ENCODE data around the gene BTG4. TPM values are rescaled to one million over a fixed set of nuclear protein-coding genes. Genes with fewer than 3 reads are reported as not detected.

The BTG4 gene
- total and polyA plus RNA-seq, 2 experiments from 2014 or later = not detected

GRCh38 chr11:111460340-111460739 lies 51.8 kb downstream of the BTG4 start:
- no peaks in the 10 kb centered on the region for H3K79me2 ChIP-seq
- H3K9me2 ChIP-seq (replicated peaks; ENCODE audit: insufficient read depth) = no peaks in the 10 kb centered on the region
- H3K27ac ChIP-seq = no peak overlapping the region
- H3K36me3 ChIP-seq (replicated peaks; ENCODE audit: insufficient read depth, low read depth) = no peaks in the 10 kb centered on the region
- no peak for DNase-seq (ENCODE audit: low spot score)
- no peak overlapping the region for H3K4me3 ChIP-seq
- no peaks in the 10 kb centered on the region for H3K9me3 ChIP-seq (ENCODE audit: low read depth)
- WGBS (ENCODE audit: low lambda C conversion rate, missing lambda C conversion rate) = 89% methylated on average over 4 of the region's 4 CpGs
- H4K20me1 ChIP-seq (ENCODE audit: insufficient read depth, poor library complexity, severe bottlenecking) = no peaks in the 10 kb centered on the region
- no peaks in the 10 kb centered on the region for H3K4me1 ChIP-seq (ENCODE audit: insufficient read depth)
- H2AFZ ChIP-seq = no peak overlapping the region
- no peak overlapping the region for H3K4me2 ChIP-seq
- H3K27me3 ChIP-seq = peaks cover 5% of the 10 kb centered on the region
- no peak for TF ChIP-seq EZH2phosphoT487 (IDR thresholded peaks at IDR 0.05; ENCODE audit: low read depth, severe bottlenecking, unreplicated experiment)
- TF ChIP-seq CTCF (IDR thresholded peaks at IDR 0.05; ENCODE audit: poor library complexity) = no peak
- no peak for TF ChIP-seq EZH2 (IDR thresholded peaks at IDR 0.05; ENCODE audit: borderline replicate concordance)

- 82% methylated on average over 9 of the region's 9 CpGs for WGBS (ENCODE audit: low lambda C conversion rate, missing lambda C conversion rate)
- no peak overlapping the region for H3K27ac ChIP-seq
- DNase-seq (ENCODE audit: low spot score) = no peak
- no peaks in the 10 kb centered on the region for H3K36me3 ChIP-seq (replicated peaks; ENCODE audit: insufficient read depth, low read depth)
- H2AFZ ChIP-seq = no peak overlapping the region
- H3K27me3 ChIP-seq = peaks cover 5% of the 10 kb centered on the region
- no peaks in the 10 kb centered on the region for H3K4me1 ChIP-seq (ENCODE audit: insufficient read depth)
- no peaks in the 10 kb centered on the region for H3K9me2 ChIP-seq (replicated peaks; ENCODE audit: insufficient read depth)
- no peaks in the 10 kb centered on the region for H3K79me2 ChIP-seq
- no peaks in the 10 kb centered on the region for H3K9me3 ChIP-seq (ENCODE audit: low read depth)
- no peaks in the 10 kb centered on the region for H4K20me1 ChIP-seq (ENCODE audit: insufficient read depth, poor library complexity, severe bottlenecking)
- no peak overlapping the region for H3K4me3 ChIP-seq
- H3K4me2 ChIP-seq = no peak overlapping the region
- no peak for TF ChIP-seq CTCF (IDR thresholded peaks at IDR 0.05; ENCODE audit: poor library complexity)
- TF ChIP-seq EZH2 (IDR thresholded peaks at IDR 0.05; ENCODE audit: borderline replicate concordance) = no peak
- TF ChIP-seq EZH2phosphoT487 (IDR thresholded peaks at IDR 0.05; ENCODE audit: low read depth, severe bottlenecking, unreplicated experiment) = no peak
Measured at GRCh38 chr11:111459506-111460270, 52.5 kb downstream of the BTG4 start.

- H3K9me3 ChIP-seq (ENCODE audit: low read depth) = no peaks in the 10 kb centered on the region
- H3K27ac ChIP-seq = no peak overlapping the region
- 90% methylated on average over 9 of the region's 9 CpGs for WGBS (ENCODE audit: low lambda C conversion rate, missing lambda C conversion rate)
- no peaks in the 10 kb centered on the region for H4K20me1 ChIP-seq (ENCODE audit: insufficient read depth, poor library complexity, severe bottlenecking)
- no peak for DNase-seq (ENCODE audit: low spot score)
- TF ChIP-seq EZH2 (IDR thresholded peaks at IDR 0.05; ENCODE audit: borderline replicate concordance) (no peak), CTCF (IDR thresholded peaks at IDR 0.05; ENCODE audit: poor library complexity) (no peak), EZH2phosphoT487 (IDR thresholded peaks at IDR 0.05; ENCODE audit: low read depth, severe bottlenecking, unreplicated experiment) (no peak)
- no peak overlapping the region for H3K4me3 ChIP-seq
- H3K4me2 ChIP-seq = no peak overlapping the region
- no peaks in the 10 kb centered on the region for H3K36me3 ChIP-seq (replicated peaks; ENCODE audit: insufficient read depth, low read depth)
- H3K27me3 ChIP-seq = peaks cover 5% of the 10 kb centered on the region
- no peaks in the 10 kb centered on the region for H3K4me1 ChIP-seq (ENCODE audit: insufficient read depth)
- no peaks in the 10 kb centered on the region for H3K9me2 ChIP-seq (replicated peaks; ENCODE audit: insufficient read depth)
- no peaks in the 10 kb centered on the region for H3K79me2 ChIP-seq
- no peak overlapping the region for H2AFZ ChIP-seq
Measured at GRCh38 chr11:111457731-111458368, 54.3 kb downstream of the BTG4 start.
